DND-41 (cell line): ENCODE results near the gene SYT9.

Experiments
- CTCF ChIP-seq: IDR thresholded peaks from 2 replicates; pipeline ENCODE4 v1.5.1; 2012; ENCODE audit warnings: borderline replicate concordance, low read length, moderate library complexity, mild to moderate bottlenecking; ENCODE audit not compliant: poor library complexity, severe bottlenecking; ENCODE audit errors: extremely low read depth
- EZH2 ChIP-seq: IDR thresholded peaks from 3 replicates; pipeline ENCODE4 v1.6.1; 2012; ENCODE audit warnings: borderline replicate concordance, low read depth, mild to moderate bottlenecking, moderate library complexity, low read length, inconsistent platforms; ENCODE audit not compliant: severe bottlenecking

GRCh38 chr11:7239877-7240276 is 11.8 kb upstream of the SYT9 start:
- no peak for TF ChIP-seq CTCF
- no peak for TF ChIP-seq EZH2
